Activated CD8-positive, alpha-beta T cell treated with anti-CD3 and anti-CD28 coated beads for 36 hours (primary cell): ENCODE results near the gene LCN6. TPM values are rescaled to one million over a fixed set of nuclear protein-coding genes. Genes with fewer than 3 reads are reported as not detected.
A peak's percentile ranks its signal among the peaks of the same experiment; 100 is the strongest.
"Not testable (repeated sequence)": the region's sequence is repeated elsewhere in the genome, so short reads cannot be mapped to it uniquely, and the experiment has no call there.

ENCODE experiments used
- ATAC-seq: fragments of 200-7000 bp; cut with Tn5 transposase; one replicate; pipeline ENCODE4 v1.10.0; 2021; ENCODE audit warnings: mild to moderate bottlenecking, moderate library complexity
- CTCF ChIA-PET: fragments of 350-600 bp; sonication (Branson Sonifier 250); formaldehyde crosslinking; loops from one replicate; lab custom pipeline; 2021; ENCODE audit warnings: antibody characterized with exemption; lab: Charles Lee
- POLR2A ChIA-PET: fragments of 350-600 bp; sonication (Branson Sonifier 250); formaldehyde crosslinking; loops from one replicate; lab custom pipeline; 2021; ENCODE audit warnings: antibody characterized with exemption; lab: Charles Lee
- DNase-seq: peaks from one replicate; pipeline ENCODE4 v3.0.0-alpha.2; 2020
- H3K27ac Mint-ChIP-seq: one replicate; pipeline ENCODE4 v1.8.0; 2021; ENCODE audit warnings: mild to moderate bottlenecking, mixed read lengths
- H3K27me3 Mint-ChIP-seq: one replicate; pipeline ENCODE4 v1.8.0; 2021; ENCODE audit warnings: mixed read lengths
- H3K36me3 Mint-ChIP-seq: one replicate; pipeline ENCODE4 v1.8.0; 2021; ENCODE audit warnings: low read depth, mixed read lengths
- H3K4me1 Mint-ChIP-seq: one replicate; pipeline ENCODE4 v1.8.0; 2021; ENCODE audit warnings: low read depth, mixed read lengths
- H3K4me3 Mint-ChIP-seq: one replicate; pipeline ENCODE4 v1.8.0; 2021; ENCODE audit warnings: mild to moderate bottlenecking, moderate library complexity, mixed read lengths
- H3K9me3 Mint-ChIP-seq: one replicate; pipeline ENCODE4 v1.8.0; 2021; ENCODE audit warnings: mixed read lengths
- intact Hi-C: fragments of 100-400 bp; cut with micrococcal nuclease; formaldehyde crosslinking; loops from one replicate; pipeline ENCODE4 v1.10.0; 2022
- total RNA-seq, 2 experiments: library from RNA; stranded (reverse); gene quantifications; one replicate each; pipeline ENCODE4 v1.2.3, GENCODE V29; 2021
- TF ChIP-seq, protein P1 (sequence below): fragments of 200-600 bp; IDR thresholded peaks from one replicate; pipeline ENCODE4 v1.8.0; 2022; ENCODE audit warnings: antibody characterized with exemption, mild to moderate bottlenecking

The LCN6 gene
- total RNA-seq, 2 experiments from 2014 or later: not detected

DNA sequence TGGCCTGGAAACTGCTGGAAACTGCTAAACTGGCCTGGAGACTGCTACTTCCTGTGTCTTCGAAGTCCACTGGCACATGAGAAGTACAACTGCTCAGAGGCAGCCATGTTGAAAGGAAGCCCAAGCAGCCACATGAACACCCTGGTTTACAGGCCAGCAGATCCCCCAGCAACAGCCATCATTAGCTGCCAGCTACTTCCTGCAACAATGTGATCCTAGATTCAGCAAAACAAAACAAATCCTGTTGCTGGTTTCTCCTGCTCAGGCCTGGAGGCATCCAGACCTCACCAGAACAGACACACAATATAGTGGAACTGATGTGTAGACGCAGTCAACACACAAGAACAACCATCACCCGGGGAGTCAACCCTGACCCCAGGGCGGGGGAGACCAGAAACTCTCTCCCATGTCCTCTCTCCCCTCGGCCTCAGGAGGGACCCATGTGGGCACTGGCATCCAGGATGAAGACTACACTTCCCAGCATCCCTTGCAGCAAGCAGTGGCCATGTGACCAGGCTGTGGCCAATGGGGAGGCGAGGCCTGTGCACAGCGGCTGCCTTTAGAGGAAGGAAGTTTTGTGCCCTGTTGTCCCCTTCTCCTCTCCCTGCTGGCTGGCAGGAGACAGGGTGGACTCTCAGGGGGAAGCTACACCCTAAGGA is 25.2 kb upstream of the LCN6 start:
- peak; percentile 77 for ATAC-seq
- Mint-ChIP-seq H3K27ac (no peak overlapping the region), H3K9me3 (peaks cover 8% of the 10 kb centered on the region), H3K4me1 (peaks cover 4% of the 10 kb centered on the region), H3K27me3 (peaks cover 10% of the 10 kb centered on the region), H3K4me3 (no peak overlapping the region), H3K36me3 (no peaks in the 10 kb centered on the region)
- POLR2A ChIA-PET: no interaction called here
- TF ChIP-seq, protein P1, sequence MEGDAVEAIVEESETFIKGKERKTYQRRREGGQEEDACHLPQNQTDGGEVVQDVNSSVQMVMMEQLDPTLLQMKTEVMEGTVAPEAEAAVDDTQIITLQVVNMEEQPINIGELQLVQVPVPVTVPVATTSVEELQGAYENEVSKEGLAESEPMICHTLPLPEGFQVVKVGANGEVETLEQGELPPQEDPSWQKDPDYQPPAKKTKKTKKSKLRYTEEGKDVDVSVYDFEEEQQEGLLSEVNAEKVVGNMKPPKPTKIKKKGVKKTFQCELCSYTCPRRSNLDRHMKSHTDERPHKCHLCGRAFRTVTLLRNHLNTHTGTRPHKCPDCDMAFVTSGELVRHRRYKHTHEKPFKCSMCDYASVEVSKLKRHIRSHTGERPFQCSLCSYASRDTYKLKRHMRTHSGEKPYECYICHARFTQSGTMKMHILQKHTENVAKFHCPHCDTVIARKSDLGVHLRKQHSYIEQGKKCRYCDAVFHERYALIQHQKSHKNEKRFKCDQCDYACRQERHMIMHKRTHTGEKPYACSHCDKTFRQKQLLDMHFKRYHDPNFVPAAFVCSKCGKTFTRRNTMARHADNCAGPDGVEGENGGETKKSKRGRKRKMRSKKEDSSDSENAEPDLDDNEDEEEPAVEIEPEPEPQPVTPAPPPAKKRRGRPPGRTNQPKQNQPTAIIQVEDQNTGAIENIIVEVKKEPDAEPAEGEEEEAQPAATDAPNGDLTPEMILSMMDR: no peak
- CTCF ChIA-PET: interaction anchor here (1.5 kb wide), 1 partner anchor 261 kb away, joined by 4 read pairs; no protein-coding TSS in a partner anchor
- intact Hi-C loops: no loop called here
- peak; percentile 60 for DNase-seq

DNA sequence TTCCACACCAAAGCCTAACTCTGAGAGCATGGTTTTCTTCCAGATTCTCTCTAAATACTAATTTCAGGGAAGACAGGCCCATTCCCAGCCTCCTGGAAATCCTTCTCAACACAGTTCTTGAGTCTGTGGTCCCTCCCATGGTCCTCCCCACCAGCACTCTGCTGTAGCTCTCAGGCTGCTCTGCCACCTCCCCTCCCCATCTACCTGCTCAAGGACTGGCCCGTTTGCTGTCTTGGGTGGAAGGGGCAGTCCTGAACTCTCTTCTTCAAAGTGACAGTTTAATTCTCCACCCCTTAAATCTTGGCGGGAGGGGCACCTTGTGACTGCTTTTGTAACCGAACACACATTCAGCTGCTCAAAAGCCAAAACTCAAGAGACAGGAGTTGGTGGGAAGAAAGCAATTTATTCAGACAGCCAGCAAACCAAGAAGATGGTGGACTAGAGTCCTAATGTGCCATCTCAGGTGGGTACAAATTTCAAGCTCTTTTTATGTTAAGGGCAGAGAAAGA is 23.6 kb upstream of the LCN6 start:
- POLR2A ChIA-PET: no interaction called here
- intact Hi-C loops: no loop called here
- H3K4me3 Mint-ChIP-seq: no peak overlapping the region
- no peak overlapping the region for H3K27ac Mint-ChIP-seq
- peaks cover 8% of the 10 kb centered on the region for H3K9me3 Mint-ChIP-seq
- no peaks in the 10 kb centered on the region for H3K36me3 Mint-ChIP-seq
- ATAC-seq: no peak
- H3K27me3 Mint-ChIP-seq: peaks cover 9% of the 10 kb centered on the region
- no peak for DNase-seq
- CTCF ChIA-PET: interaction anchor here (1.2 to 2.1 kb wide), 5 partner anchors 10 to 292 kb away, joined by 3 to 8 read pairs (median 4); no protein-coding TSS in a partner anchor
- TF ChIP-seq, protein P1: no peak
- H3K4me1 Mint-ChIP-seq: peaks cover 6% of the 10 kb centered on the region

DNA sequence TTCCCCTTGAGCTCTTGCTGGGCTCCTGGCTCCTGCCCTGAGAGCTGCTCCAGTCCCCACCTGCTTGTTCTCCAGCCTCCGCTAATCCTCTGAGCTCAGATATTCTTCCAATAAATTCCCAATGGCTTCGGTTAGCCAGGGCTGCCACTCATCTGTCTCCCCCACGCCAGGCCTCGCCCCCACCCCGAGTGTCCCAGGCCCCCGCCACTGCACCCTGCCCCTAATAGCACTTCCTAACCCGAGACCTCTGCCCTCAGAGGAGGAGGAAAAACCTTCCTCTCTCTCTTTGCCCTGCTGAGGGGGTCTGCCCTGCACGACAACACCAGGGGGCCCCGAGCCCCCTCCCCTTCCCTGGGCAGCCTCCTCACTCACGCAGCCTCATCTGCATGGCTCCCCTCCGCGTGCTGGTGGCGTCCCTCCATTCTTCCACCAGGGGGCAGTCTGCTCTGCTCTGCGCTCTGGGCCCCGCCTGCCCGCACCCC is 21.4 kb upstream of the LCN6 start:
- Mint-ChIP-seq H3K4me1 (peaks cover 13% of the 10 kb centered on the region), H3K9me3 (peaks cover 8% of the 10 kb centered on the region), H3K36me3 (no peaks in the 10 kb centered on the region), H3K4me3 (no peak overlapping the region), H3K27ac (no peak overlapping the region), H3K27me3 (peaks cover 9% of the 10 kb centered on the region)
- CTCF ChIA-PET: interaction anchor here (0.7 to 2.1 kb wide), 3 partner anchors 8 to 28 kb away, joined by 3 to 15 read pairs (median 8); no protein-coding TSS in a partner anchor
- peak; percentile 83 for ATAC-seq
- TF ChIP-seq, protein P1: peak; percentile 42
- DNase-seq: peak; percentile 73
- POLR2A ChIA-PET: no interaction called here
- intact Hi-C loops: no loop called here

DNA sequence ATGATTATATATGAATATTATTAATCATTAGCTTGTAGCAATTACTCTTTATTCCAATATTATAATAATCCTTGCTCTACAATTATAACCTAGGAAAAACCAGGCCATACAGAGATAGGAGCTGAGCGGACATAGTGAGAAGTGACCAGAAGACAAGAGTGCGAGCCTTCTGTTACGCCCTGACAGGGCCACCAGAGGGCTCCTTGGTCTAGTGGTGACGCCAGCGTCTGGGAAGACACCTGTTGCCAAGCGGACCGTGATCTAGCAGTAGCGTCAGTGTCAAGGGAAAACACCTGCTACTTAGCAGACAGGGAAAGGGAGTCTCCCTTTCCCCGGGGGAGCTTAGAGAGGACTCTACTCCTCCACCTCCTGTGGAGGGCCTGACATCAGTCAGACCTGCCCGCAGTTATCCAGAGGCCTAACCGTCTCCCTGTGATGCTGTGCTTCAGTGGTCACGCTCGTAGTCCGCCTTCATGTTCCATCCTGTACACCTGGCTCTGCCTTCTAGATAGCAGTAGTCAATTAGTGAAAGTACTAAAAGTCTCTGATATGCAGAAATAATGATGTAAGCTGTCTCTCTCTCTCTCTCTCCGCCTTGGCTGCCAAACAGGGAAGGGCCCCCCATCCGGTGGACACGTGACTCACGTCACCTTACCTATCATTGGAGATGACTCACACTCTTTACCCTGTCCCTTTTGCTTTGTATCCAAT is 18.2 kb upstream of the LCN6 start:
- H3K4me3 Mint-ChIP-seq: not testable (repeated sequence)
- CTCF ChIA-PET: interaction anchor here (1.0 to 2.6 kb wide), 10 partner anchors 8 to 76 kb away, joined by 3 to 9 read pairs (median 4); partner anchors contain the start of genes AJM1 and LCN8

DNA sequence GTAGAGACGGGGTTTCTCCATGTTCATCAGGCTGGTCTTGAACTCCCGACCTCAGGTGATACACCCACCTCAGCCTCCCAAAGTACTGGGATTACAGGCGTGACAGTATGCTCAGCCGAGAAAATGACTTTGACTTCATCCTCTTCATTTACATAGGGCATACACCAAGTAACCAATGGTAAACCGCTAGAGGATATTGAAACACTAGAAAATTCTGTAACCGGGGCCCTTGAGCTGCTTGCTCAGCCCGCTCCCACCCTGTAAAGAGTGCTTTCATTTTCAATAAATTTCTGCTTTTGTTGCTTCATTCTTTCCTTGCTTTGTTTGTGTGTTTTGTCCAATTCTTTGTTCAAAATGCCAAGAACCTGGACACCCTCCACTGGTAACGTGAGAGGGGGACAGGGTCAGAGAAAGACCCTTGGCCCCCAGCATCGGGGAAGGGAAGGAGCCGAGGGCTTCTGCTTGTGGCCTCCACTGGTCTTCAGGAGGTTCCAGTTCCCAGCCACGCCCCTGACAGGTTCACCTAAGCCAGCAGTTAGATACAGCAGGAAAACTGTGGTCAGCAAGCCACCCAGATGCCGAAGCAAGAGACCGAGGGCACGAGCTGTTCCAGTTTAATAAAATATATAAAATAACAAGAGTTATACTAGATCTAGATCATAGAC is 17.6 kb upstream of the LCN6 start:
- intact Hi-C loops, DNase-seq, H3K9me3 Mint-ChIP-seq, H3K27ac Mint-ChIP-seq, H3K4me3 Mint-ChIP-seq, H3K36me3 Mint-ChIP-seq, ATAC-seq: not testable (repeated sequence)
- Mint-ChIP-seq H3K27me3 (peaks cover 15% of the 10 kb centered on the region), H3K4me1 (peaks cover 10% of the 10 kb centered on the region)
- ChIA-PET CTCF (interaction anchor here (1.0 to 1.6 kb wide), 7 partner anchors 9 to 76 kb away, joined by 3 to 9 read pairs (median 4); partner anchors contain the start of gene AJM1), POLR2A (interaction anchor here (1.4 kb wide), 1 partner anchor 25 kb away, joined by 3 read pairs; no protein-coding TSS in a partner anchor)

More for the DNA sequence above, 18.2 kb upstream of the LCN6 start:
- peaks cover 12% of the 10 kb centered on the region for H3K27me3 Mint-ChIP-seq
- TF ChIP-seq, protein P1: peak; percentile 57
- peaks cover 10% of the 10 kb centered on the region for H3K4me1 Mint-ChIP-seq
- peak; percentile 29 for ATAC-seq
- peak overlapping the region; percentile 79 for H3K27ac Mint-ChIP-seq
- H3K9me3 Mint-ChIP-seq, intact Hi-C loops, H3K36me3 Mint-ChIP-seq: not testable (repeated sequence)
- POLR2A ChIA-PET: interaction anchor here (0.6 to 1.4 kb wide), 3 partner anchors 25 to 368 kb away, joined by 3 to 4 read pairs (median 3); no protein-coding TSS in a partner anchor
- DNase-seq: peak; percentile 78
